SKM-1 treated with dmso at 0.1 percent for 144 hours (cell line): ENCODE results near the gene EML4.

ENCODE experiments used
- DNase-seq: peaks from one replicate; lab custom pipeline; 2025; ENCODE audit not compliant: unreplicated experiment; lab: John Stamatoyannopoulos, UW

EML4 gene

DNA sequence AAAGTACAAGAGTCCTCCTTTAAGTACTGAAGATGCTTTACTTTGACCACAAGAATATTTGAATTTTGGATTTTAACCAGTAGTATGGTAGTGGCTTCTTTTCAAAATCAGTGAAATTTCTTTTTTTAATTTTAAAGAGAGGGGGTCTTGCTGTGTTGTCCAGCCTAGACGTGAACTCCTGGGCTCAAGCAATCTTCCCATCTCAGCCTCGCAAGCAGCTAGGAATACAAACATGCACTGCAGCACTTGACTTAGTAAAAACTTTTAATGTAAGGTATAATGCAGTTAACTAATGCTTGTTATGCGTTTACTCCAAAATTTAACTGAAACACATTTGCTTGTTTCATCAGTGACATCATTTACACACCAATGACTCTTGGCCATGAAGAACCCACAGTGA, 49.6 kb downstream of the EML4 start:
- DNase-seq = no peak

DNA sequence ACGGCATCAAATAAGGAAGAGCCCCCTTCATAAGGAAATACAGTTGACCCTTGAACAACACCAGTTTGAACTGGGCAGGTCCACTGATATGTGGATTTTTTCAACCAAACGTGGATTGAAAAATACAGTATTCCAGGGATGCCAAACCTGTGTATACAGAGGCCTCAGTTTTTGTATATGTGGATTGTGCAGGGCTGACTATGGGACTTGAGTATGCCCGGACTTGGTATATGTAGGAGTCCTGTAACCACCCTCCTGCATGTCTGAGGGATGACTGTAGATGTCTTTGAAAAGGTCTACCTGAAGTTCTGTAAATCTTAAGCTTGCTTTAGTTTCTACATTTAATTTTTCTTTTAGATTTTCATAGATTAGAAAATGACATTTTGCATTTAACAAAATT, 50.0 kb downstream of the EML4 start:
- no peak for DNase-seq

DNA sequence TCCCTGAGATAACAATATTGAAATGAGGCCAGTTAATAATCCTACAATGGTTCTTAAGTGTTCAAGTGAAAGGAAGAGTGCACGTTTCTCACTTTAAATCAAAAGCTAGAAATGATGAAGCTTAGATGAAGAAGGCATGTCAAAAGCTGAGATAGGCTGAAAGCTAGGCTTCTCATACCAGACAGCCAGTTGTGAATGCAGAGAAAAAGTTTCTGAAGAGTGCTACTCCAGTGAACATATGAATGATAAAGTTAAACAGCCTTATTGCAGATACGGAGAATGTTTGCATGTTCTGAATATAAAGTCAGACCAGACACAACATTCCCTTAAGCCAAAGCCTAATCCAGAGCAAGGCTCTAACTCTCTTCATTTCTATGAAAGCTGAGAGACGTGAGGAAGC, 51.4 kb downstream of the EML4 start:
- DNase-seq = no peak

DNA sequence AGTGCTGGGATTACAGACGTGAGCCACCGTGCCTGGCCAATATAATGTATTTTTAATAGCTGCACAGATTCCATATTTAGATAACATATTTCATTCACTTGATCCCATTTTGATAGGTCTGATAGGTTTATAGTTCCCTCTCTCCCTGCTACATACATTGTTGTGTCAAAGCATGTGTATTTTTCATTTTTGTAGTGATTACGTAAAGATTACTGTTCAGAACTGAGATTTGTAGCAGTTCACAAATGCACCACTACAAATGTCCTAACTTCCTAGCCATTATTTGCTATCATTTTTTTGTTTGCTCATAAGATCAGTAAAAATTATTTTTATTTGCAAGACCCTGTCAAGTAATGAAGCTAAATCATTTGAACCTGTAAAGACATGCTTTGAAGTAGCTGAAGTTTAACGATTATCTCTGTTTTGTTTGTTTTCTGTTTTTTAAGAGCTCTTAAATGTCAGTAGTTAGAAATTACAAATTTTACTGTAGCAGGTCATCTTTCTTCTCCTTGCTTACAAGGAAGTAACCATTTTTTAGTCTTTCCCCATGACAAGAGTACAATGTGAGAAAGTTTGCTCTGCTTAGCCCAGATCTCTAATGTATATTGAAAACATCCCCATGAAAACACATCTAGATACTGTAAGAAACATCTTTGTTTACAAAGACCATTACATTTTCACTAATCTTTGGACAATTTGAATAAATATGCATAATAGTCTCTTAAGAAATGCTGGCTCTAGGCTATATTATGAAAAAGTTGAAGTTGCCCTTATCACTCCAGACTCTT, 54.1 kb downstream of the EML4 start:
- no peak for DNase-seq

DNA sequence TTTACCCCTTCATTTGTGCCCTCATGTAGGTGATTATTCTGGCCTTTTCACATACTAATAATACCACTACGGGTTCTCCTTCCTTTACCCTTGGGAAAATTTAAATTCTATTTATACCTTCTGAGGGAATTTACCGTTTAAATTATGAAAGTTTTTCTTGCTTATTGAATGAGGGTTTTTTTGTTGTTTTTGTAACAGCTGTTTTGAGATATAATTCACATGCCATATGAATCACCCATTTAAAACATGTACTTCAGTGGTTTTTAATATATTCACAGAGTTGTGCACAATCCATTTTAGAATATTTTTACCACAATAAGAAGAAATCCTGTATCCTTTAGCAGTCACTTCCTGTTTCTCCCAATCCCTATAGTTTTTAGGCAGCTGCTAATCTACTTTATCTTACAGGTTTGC, 54.7 kb downstream of the EML4 start:
- DNase-seq = no peak

DNA sequence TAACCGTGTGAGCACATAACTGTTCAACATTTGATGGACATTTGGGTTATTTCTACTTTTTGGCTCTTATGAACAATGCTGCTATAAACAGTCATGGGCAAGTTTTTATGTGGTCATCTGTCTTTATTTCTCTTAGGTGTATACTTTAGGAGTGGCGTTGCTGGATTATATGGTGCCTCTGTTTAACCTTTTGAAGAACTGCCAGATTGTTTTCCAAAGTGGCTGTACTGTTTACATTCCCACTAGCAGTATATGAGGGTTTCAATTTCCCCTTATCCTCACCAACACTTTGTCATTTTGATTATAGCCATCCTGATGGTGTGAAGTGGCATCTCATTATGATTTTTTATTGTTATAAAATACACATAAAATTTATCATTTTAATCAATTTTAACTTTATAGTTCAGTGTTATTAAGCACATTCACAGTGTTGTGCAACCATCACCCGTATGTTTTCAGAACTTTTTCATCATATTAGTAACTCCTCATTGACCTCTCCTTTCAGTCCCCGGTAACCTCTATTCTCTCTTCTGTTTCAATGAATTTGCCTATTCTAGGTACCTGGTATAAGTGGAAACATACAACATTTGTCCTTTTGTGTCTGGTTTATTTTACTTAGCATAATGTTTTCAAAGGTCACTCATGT, 55.4 kb downstream of the EML4 start:
- no peak for DNase-seq

DNA sequence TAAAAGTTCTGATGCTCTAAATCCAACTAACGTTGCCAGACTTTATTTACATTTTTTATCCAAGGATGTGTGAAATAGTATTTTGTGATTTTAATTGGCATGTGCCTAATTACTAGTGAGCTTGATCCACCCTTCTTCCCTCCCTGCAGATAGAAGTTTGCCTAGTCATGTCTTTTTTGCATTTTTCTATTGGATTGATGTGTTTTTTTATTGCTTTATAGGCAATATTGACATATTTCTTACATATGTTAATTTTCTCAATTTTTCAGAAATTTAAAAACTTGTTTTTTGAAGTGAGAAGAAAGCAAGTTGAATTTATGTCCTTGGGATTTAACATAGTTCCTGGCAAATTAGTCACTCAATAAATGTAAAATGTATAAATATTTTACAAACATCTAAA, 56.4 kb downstream of the EML4 start:
- DNase-seq = no peak

DNA sequence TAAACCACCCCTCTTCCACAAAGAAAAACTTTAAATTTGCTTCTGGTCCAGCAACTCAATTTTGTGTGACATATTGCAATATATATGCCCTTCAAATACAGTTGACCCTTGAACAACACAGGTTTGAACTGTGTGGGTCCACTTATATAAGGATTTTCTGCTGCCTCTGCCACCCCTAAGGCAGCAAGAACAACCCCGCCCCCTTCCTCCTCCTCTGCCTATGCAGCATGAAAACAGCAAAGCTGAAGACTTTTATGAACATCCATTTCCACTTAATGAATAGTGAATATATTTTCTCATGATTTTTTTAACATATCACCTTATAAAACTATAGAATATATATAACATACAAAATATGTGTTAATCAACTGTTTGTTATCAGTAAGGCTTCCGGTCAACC, 58.3 kb downstream of the EML4 start:
- DNase-seq = no peak

DNA sequence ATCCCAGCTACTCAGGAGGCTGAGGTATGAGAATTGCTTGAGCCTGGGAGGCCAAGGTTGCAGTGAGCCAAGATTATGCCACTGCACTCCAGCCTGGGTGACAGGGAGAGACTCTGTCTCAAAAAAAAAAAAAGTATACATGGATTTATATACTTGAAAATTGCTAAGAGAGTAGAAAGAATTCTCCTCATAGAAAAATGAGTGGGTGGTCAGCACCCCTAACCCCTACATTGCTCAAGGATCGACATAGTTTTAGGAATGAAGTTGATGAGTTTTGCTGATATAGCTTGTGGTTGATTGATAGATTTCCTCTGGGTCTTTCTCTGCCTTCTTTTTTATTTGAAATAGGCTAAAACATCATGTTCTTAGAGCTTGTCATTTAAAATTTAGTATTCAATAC, 58.9 kb downstream of the EML4 start:
- DNase-seq = no peak

DNA sequence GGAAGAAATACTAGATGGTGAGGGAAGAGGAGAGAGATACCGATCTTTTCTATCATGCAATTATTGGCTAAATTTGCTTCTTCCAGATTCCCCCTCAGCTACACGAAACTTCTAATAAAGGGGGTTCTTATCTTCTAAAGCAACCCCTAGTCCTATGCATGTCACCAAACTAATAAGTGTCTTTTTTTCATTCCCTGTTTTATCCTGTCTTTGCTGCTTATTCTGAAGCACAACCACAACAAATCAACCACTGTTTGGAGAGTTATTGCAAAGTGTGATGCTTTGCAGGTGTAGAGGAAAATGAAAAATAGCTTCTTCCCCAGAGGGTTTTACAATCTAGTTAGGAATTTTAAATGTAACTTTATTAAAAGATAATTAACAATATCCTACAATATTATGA, 60.8 kb downstream of the EML4 start:
- DNase-seq = no peak

DNA sequence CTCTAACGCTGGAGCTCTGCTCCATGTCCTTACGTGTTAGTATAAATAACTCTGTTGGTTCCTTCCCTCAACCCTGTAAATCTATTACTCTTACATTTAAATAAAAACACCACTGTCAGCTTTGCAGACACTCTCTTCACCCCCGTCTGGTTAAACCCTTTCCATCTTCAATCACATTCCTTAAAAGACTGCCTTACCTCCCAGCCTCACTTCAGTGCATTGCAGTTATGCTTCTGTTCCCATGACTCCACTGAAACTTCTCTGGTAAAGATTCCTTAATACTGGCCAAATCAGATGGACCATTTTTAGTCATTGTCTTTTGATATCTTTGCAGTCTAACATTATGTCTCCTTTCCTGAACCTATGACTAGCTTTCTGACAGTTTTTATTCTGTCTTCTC, 61.7 kb downstream of the EML4 start:
- no peak for DNase-seq

DNA sequence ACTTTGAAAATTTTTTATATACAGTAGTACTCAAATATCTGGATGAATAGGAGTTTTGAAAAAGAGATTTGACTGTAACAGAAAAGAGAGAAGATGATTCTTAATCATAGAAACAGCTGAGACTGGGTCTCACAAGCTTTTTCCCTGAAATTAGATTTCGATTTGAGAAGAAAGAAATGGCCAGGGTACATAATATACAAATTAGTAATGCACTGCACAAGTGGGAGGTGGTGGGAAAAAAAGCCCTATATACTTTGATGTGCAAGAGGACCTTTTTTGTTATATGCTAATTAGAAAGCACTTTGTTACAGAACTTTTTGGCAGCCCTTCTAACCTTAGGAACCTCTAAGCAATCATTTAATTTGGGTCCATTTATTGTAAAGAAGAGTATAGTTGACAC, 62.9 kb downstream of the EML4 start:
- DNase-seq = no peak

DNA sequence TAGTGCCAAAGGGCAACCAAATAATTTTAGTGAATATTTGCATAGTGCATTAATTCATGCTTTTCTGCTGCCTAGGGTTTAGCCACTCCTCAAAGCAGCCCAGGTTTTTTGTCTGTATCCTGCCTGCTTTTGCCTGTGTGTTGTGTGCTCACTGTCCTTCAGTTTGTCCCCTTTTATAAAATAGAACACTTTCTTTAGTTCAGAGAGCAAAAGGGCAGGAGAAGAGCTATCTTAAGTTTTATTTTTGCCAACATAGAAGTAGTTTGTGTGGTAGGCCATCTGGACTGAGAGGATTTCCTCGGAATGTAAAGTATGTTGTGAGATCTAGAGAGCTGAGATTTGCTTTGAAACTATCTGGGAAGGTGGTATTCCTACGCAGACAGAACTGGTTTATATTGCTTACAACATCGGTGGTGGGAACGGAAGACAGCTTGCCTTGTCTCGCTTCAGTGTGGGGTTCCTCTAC, 64.9 kb downstream of the EML4 start:
- no peak for DNase-seq

DNA sequence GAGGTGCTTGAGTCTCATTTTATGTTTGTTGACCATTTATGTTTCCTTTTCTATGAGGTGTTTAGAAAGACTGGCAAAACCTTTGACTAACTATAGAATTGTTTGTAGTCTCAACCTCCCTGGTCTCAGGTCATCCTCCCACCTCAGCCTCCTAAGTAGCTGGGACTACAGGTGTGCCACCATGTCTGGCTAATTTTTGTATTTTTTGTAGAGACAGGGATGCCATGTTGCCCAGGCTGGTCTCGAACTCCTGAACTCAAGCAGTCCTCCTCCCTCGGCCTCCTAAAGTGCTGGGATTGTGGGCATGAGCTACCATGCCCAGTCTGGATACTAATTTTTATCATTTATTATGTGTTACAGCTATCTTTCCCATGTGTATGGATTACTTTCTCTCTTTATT, 67.8 kb downstream of the EML4 start:
- no peak for DNase-seq

DNA sequence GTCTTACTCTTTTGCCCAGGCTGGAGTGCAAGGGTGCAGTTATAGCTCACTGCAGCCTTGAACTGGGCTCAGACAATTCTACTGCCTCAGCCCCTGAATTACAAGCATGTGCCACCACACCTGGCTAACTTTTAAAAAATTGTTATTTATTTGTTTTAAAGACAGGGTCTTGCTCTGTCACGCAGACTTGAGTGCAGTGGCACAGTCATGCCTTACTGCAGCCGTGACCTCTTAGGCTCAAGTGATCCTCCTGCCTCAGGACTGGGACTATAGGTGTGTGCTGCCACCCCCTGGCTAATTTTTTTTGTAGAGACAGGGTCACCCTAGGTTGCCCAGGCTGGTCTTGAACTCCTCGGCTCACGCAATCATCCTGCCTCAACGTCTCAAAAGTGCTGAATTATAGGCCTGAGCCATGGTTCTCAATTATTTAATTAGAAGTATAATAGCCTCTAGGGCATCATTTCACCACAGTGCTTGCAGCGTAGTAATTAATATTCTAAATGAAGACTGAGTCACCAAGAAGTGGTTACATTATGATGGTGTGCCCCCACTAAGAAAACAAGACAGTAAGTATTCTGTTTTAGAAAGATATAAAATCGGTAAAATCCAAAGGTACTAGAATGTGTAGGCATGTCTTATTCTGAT, 69.6 kb downstream of the EML4 start:
- peak; percentile 15 for DNase-seq

DNA sequence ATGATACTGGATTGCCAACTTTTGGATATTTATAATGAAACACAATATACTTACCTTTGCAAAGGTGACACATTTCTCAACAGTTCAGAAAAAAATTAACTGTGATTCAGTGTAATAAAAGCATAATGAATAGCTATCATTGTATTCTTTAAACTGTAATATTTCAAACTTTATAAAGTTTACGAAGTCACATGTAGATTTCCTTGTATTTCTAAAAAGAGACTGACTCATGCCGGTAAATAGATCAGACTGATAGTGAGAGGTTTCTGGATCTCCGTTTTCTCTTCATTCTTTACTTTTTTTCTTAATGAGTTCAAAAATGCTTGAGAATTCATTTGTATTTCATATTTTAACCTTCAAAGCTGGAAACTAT, 70.1 kb downstream of the EML4 start:
- no peak for DNase-seq

DNA sequence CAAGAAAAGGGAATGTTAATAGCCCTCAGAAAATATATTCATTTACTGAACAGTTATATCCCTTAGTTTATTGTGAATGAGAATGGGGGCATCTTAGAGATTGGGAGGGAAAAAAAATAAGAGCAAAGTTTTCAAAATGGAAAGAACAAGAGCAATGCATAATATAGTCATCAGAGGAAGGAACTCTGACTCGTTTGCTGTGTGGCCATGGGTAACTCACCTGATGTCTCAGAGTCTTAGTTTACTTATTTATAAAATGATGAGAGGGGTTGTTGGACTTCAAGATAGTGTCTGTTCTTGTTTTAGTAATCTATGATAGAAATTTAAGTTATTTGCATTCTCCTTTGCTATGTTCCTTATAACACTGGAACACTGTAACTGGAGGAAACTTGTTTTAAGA, 70.7 kb downstream of the EML4 start:
- no peak for DNase-seq

DNA sequence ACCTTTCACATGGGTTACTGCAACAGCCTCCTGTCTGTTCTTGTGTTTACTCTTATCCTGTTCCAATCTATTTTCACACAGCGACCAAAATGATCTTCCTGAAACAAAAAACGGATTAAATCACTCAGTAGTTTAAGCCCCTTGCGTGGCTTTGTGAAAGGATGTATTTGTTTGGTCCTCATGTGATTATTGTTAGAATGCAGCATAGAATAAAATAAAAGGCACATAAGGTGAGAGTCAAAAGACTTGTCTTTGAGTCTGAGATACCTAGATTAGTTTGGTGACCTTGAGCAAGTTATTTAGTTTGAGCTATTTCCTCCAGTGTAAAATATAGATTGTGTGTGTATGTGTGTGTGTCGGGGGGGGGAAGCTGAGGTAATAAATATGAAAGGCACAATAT, 72.4 kb downstream of the EML4 start:
- DNase-seq = no peak

DNA sequence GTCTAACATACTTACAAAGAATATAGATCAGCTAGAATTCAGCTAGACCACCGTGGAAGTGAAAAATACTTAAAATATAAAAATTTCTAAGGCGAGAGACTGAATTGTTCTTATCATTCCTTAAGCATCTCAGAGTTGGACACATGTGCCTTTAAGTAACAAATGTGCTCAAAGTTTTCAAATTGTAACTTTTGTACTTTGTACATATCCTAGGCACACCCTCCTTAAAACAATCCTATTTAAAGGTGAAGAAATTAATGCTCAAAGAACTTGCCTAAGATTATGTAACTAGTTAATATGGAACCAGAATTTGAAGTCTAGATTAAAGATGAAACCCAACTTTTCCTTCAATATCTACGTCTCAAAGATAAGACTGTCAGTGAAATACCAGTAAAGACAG, 74.1 kb downstream of the EML4 start:
- DNase-seq = no peak

DNA sequence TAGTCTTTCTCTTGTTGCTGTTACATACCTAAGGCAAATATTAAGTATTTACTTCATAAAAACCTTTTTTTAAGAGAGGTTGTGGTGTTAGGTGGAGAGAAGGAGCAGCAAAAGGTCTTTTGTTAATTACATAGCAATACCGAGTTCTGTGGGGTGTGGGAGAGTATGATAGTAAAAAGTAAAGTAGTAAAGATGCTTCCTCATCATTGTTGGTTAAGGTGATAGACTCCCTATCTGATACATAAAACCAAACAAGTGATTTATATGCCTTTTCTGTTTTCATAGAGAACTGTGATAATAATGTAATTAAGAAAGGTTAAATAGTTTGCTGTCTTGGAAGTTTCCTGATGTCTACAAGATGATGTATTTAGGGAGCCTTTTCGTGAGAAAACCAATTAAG, 75.4 kb downstream of the EML4 start:
- DNase-seq = no peak

DNA sequence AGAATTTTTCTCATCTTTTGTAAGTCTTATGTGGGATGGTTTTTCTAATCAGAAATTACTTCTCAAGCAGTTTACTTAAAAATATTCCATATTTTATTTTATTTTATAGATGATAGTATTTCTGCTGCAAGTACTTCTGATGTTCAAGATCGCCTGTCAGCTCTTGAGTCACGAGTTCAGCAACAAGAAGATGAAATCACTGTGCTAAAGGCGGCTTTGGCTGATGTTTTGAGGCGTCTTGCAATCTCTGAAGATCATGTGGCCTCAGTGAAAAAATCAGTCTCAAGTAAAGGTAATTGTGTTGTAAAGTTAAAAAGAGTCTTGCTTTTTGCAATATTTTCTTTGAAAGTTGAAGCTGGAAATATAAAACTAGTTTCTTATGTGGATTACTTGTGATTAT, 76.2 kb downstream of the EML4 start:
- DNase-seq = no peak

DNA sequence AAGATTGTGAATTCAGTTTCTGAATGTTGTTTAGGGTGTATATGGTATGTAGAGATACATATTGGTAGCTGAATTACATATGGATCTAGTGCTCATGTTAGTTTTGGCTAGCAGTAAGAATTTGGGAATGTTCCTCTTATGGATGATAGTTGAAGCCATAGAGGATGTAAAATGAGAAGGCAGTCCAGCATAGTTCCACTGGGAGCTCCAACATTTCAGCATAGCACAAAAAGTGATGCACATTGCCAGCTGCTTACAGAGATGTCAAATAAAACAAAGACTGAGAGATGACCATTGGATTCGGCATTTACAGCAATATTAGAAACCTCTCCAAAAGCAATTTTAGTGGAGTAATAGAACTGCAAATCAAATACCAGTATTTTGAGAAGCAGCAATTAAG, 77.4 kb downstream of the EML4 start:
- DNase-seq = no peak
